ENCODE measurements around the gene LRMDA.

Gene LRMDA

DNA sequence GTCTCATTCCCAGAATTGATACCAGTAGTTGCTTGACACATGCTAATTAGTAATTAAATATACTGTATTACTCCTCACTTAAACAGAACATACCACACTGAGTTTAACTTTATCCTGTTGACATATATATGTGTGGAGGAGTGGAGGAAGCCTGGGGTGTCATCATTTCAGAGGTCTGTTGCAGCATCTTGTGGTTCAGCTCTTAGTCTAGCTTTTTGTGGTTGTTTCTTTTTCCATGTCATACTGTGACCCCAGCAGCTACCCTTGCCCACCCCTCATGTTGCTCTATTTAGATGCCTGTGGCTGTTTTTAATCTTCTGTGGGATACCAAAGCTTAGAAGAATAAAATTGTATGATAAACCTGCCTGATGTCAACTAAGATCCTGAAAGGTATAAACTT, 875.4 kb downstream of the LRMDA start:
- no peak for DNase-seq (ENCODE audit: low read depth)

DNA sequence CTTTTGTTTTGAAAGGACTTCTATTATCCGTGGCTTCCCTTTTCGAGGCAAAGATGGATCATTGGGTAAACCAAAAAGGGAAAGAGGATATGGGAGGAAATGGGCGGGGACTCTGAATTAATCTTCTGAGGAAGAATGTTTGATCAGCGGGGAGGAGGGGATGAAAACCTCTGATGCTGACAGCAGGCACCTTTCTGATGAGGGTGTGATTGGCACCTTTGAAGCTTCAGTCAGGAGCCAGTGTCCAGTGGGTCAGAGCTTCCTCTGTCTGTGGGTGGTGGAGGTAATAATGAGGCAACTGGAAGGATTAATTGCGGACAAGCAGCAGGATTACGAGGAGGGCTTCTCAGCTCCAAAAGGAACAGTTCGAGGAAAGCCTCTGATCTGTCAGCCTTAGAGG, 877.6 kb downstream of the LRMDA start:
- DNase-seq (ENCODE audit: low read depth), result no peak

DNA sequence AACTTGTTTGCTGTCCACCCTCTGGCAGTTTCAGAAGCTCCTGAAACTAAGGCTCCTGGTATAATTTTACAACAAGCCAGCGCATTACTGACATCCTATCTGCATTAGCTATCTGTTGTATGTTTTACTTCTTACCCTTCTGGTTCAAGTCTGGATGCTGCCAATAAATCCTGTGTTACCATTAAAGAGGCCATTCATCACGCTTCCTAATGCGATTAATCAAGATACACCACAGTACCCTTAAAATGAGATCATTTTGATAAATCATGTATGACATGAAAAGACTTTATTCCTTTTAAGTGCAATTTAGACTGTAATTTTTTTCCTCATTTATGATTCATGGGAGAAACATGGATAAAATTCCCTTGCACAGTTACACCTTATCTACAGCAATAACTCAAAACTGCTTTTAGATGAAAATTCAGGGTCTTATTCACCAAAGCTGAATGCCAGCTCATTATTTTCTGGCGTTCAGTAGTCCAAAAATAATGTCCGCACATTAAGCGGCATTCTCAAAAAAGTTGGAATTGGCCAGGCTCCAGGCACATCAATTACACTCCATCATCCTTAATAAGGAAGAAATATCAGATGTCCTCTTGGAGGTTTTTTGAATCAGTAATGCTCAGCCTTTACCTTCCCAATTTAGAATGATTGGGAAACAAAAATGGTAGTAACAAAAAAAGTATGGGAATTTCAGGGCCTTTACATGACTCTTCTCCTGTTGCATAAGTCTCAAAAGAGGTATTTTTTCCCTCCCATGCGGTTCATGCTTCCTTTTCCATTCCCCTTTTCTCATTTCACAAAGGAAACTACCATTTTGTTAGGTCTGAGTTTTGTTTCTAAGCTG, 878.5 kb downstream of the LRMDA start:
- no peak for DNase-seq (ENCODE audit: low read depth)

DNA sequence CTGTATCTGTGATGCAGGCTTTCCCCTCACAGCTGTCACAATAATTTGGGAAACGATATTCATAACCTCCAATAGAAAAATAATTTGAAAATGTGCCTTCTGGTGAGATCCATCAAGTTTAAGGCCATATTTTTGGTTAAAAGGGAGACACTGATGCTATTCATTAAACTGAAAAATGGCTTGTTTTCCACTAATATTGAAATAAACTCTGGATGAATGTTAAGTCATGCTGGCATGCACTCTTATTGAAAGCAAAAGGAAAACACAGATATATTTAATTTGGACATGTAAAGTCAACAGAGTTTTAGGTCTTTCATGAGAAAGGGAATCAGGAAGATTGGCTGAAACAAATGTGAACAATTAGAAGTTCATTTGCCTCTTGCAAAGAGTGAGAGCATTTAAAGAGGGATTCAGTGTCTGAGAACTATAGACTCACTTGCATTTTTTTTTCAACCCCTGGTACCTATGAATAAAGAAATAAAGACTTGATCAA, 879.2 kb downstream of the LRMDA start:
- DNase-seq (ENCODE audit: low read depth), result no peak

DNA sequence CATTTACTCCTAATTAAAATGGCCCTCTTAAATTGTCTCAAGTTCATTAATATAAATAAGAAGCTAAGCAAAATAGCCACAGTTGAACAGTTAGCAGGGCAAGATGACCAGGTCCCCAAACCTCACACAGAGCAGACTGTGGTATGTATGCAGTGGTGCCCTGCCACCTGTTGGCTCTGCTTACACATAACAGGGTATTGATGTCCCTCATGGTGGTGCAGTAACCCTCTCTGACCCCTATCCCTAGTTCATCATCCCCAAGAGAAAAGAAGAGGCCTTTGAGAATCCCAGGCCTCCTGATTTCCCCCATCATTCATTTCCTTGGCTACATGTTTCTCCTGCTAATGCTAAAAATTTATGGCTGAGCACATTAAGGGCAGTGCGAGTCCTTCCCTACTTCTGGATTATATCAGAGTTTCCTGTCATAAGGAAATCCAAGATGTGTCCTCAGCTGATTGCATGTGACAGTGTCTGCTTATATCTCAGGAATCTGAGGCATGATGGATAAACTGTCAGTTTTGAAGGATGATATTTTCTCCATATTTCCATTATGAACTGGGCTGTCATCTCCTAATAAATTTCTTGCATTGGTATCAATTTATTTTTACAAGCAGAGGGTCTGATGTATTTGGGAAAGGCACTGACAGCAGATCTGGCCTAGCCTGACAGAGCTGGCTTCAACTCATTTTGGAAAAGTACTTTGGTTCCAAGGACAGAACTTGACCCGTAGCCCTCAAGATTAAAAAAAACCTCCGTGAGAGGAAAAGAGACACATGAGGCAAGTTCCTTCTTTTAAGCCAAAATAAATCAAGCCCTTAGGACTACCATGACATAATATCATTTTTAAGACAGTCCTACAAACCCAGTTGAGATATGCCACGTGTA, 880.6 kb downstream of the LRMDA start:
- DNase-seq (ENCODE audit: low read depth), result no peak

DNA sequence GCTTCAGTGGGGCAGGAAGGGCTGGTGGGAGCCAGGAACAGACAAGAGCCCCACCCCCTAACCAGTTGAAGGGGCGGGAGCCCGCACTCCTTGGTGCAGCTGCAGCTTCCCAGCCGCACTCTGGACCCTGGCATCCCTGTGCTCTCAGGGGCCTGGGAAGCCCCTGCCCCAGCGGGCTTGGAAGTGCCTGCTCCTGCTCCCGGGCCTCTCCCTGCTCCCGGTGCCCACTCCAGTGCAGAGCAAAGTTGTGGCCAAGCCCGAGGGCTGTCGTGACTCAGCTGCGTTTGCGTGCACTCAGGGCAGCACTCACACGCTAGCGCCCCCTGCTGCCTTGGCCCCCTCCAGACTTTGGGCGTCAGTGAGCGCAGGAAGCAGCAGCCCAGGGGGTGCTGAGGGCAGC, 883.8 kb downstream of the LRMDA start:
- no peak for DNase-seq (ENCODE audit: low read depth)

DNA sequence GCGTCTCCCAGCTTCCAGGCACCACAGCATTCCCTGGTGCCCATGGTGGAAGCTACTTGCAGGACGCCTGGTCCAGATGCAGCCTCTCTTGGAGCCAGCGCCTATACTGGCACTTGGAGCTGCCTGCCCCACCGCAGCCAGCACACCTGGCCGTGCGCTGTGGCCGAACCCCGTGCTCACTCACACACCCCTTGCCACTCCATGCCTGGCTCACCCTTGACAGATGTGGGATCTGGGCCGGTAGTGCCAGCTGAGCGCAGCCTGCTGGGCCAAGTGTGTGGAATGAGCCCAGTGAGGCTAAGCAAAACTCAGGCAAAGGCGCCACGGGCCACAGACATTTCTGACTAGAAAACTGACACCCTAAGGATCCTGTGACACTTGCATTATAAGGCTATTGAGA, 884.8 kb downstream of the LRMDA start:
- no peak for DNase-seq (ENCODE audit: low read depth)

DNA sequence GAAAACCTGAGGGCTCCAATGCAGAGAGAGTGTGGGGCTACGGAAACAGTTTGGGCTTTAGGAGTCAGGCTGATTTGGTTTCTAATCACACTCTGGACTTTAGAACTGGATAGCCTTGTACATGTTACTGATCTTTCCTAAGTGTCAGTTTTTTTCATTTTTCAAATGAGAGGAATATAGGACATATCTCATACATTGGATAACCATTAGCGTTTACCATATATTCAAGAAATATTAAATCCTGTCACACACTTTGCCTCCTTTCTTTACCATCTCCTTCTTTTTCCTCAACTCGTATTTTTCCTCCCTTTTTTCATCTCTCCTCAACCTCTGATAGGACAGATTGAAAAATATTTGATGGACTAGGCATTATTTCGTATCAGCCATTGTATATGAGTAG, 885.7 kb downstream of the LRMDA start:
- no peak for DNase-seq (ENCODE audit: low read depth)

DNA sequence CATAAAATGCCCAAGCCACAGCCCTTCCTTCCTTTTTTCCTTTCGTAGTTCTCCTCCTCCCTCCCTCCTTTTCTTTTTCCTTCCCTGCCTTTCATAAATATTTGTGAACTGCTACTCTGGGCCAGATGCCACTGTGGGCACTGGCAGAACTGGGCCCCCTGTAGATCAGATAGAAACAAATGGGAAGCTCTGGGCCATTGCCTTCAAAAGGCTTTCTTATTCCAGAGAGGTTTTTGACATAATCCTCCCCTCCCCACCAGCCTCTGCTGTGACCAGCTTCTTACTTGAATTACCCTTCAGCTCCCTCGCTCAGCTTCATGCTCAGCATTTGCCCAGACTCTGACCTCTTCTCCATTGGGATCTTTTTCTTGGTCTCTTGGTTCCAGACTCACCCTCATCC, 886.8 kb downstream of the LRMDA start:
- DNase-seq (ENCODE audit: low read depth), result no peak

DNA sequence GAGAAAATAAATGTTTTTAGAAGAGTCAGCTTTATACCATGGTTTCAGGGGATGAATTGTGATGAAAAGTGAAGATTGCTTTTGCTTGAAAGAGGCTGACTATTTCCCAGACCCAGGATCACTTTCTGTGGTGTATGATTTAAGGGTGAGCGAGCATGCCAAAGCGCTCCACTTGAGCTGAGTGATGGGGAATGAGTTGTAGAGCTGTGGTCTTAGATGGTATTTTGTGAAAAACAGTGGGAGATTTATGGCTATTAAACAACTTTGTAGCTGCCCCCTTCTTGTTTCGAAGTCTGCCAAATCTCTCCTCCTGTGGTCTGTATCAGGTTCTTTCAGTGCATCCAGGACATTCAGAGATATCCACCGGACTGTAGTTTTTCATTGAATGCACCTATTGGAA, 888.2 kb downstream of the LRMDA start:
- DNase-seq (ENCODE audit: low read depth), result no peak

DNA sequence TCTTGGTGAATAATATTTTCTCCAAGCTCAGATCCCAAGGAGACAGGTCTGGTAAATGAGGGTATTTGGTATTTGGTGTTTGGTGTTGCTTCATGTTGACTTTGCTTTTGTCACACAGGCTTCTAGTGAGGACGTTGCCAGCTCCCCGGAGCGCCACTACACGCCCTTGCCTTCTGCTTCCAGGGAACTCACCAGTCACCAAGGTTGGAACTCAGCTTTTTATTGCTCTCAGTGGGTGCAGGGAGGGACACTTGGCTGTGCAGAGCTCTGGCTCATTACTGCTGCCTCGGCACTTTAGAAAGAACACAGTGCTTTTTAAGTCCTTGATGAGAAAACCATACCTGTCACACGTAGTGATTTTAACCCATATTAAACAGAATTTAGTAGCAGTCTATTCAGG, 892.9 kb downstream of the LRMDA start:
- DNase-seq (ENCODE audit: low read depth), result no peak

DNA sequence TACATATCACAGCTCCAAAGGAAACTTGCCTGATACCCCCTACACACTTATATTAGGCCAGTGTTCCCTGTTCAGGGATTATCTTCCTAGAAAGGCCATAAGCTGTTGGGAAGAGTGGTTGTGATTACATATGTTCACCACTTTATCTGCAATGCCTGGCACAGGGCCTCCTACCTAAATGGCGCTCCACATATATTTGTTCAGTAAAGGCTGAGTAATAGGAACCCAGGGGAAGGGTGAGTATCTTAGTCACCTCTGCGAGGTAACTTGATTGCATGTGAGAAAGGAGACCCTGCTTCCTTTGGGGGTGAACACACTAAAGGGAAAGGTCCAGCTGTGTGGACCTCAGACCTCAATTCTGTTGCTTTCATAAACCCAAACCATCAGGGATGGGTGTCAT, 896.0 kb downstream of the LRMDA start:
- no peak for DNase-seq (ENCODE audit: low read depth)

DNA sequence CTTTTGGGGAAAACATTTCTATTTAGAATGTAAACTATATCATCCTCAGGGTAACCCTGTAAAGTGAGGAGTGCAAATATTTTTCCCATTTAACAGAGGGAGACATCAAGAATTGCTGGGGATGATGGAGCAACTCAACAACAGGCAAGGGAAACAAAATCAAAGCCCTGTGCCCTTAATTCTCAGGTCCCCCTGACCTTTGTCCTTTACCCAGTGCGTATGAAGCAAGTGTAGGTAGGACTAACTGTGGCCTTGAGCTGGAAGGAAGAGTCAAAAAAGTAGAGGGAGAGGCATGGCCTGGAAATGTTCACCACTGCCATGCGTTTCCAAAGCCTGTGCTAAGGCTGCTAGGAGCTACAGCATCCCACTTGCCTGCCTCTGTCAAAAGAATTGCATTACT, 896.9 kb downstream of the LRMDA start:
- DNase-seq (ENCODE audit: low read depth), result no peak

DNA sequence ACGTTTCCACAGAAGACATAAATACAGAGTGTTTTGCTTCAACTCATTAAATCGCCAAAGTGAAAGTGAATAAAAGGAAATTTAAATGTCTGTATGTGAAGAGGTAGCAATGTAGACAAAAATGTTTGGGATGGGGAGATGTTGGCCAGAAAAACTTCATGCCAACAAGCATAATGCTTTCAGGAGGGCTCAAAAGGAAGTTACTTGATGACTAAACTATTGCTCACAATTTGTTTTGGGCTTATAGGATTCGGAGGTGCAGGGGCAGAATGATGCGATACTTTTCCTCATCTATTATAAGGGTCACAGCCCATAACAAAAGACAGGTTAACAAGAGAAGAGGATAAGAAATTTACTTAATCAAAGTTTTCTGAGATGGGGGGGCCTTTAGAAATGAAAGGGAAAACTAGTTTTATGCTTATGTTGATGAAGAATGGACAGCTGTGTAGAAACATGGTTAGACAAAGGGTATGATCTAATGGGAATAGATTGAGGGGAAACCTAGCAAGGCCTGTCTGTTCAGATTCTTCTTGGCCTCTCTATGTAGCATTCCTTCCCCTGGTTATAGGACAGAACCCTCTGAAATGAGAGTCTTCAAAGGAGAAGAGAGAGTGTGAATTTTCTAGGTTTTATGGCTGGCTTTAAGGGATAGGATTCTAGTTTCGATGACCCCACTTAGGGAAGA, 898.6 kb downstream of the LRMDA start:
- no peak for DNase-seq (ENCODE audit: low read depth)

DNA sequence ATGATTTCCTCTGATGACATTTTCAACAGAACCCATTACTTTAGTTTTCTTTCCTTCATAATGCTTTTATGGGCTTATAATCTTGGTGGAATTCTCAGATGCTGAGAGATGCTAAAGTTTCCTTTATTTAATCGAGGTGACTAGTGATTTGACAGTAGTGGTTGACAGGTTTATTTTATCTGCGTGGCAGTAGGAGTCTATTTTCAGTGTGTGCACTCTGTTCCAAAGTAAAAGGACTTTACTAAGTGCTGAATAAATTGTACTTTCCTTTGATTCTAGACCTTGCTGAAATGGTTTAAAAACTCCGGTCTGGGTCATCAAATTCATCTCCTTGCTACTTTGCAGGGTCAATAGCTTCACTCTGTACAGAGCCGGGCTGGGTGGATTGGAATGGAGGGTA, 900.3 kb downstream of the LRMDA start:
- DNase-seq (ENCODE audit: low read depth), result no peak

DNA sequence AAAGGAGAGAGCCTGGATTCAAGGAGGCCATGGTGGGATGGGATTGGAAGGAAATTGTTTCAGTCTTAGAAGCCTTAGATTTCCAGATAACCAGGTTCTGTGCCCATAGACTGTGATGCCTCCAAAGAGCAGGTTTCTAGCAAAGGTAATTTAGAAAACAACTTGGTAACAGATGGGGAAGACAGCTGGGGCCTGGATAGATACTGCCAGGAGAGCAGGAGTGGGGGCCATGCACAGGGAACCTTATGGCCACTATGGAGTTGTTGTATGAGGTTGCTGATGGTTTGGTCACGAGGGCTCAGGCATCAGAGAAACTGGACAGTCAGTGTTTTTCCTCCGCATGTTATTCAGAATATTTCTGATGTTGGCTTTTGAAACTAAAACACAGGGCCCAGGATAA, 901.9 kb downstream of the LRMDA start:
- no peak for DNase-seq (ENCODE audit: low read depth)

DNA sequence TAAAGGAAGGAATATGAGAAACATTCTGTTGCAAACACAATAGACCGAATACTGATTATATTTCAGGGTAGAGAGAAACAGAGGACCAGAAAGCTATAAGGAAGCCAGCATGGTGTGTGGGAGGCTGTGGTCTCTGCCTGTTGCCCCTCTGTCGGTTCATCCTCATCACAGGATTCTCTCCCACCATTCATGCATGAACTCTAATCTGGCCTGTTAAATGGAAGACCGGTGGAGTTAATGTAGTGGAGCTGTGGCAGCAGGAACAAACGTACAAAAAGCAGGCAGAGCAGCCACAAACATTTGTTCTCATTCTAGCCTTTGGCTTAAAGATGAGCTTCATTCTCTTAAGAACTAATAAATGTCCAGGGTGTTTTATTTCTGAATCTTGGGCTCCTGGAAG, 902.4 kb downstream of the LRMDA start:
- no peak for DNase-seq (ENCODE audit: low read depth)

DNA sequence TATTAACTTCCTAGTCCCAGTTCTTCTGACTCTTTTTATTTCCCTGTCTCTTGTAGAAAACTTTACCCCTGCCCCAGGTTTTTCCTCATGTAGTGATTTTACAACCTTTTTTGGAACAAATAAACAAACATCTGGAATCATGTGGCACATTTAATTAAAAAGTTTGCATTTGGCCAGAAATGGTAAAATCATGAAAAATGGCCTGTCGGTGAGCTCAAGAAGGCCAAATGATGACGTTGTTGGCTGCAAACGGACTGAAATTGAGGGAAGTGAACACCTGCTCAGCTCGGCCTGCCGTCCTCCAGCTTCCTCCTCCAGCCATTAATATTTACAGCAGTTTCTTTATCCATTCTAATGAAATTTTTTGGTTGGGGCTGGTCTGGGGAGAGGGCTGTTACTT, 902.8 kb downstream of the LRMDA start:
- no peak for DNase-seq (ENCODE audit: low read depth)

DNA sequence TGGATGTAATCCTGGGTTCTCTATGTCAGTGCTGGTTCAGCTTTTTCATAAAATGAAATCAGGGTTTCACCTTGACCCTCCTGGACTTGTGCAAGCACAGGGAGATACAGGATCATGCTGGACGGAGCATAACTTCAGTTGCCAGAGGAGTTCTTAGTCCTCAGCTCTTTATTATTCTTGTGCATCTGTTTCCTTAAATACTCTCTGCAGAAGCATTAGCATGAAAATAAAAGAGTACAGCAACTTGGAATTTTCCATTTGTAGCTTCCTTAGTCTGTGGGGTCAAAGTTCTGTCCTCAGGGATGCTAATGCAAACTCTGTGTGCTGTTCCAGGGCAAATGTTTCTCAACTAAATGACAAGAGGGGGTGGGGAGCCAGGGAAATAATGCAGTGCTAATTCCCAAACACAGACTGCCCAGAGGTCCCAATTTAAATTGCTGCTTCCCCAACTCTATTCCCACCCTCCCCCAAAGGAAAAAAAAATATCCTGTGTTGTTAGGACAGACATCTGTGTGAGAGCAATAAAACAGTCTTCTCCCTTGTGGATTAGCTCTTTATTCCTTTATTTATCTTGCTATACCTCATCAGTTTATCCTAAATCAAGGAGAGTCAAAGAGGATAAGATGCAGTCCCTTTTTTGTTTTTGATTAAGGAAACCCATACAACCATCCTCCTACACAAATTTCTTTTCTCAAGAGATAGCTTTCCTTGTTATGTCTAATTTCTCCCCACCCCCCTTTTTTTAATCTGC, 905.0 kb downstream of the LRMDA start:
- no peak for DNase-seq (ENCODE audit: low read depth)

DNA sequence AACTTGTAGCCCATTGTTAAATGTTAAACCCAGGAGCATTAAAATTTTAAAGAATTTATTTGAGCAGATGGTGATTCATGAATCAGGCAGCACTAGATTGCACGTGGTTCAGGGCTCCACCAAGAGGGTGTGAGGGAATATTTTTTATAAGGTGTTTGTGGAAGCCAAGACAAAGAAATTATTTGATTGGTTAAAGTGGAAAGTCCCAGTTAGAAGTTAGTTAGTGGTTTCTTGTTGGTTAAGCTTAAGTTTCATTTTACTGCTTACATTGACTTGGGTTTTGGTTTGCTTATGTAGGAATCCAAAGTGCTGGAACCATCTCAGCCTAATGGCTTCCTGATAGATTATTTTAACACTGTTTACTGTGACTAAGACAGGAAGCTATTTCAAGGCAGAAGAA, 906.2 kb downstream of the LRMDA start:
- no peak for DNase-seq (ENCODE audit: low read depth)

DNA sequence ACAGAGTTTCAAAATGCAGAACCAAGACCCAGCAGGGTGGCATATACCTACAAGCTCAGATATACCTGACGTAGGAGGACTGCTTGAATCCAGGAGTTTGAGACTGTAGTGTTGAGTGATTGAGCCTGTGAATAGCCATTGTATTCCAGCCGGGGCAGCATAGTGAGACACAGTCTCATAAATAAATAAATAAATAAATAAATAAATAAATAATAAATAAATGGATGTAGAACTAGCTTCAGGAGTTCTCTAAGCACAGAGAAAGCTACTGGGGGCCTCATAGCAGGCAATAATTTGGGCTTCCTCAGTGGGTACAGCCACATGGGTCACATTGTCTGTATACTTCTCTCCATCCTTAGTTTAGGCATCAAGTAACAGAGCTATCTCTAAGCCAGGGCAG, 906.8 kb downstream of the LRMDA start:
- no peak for DNase-seq (ENCODE audit: low read depth)

DNA sequence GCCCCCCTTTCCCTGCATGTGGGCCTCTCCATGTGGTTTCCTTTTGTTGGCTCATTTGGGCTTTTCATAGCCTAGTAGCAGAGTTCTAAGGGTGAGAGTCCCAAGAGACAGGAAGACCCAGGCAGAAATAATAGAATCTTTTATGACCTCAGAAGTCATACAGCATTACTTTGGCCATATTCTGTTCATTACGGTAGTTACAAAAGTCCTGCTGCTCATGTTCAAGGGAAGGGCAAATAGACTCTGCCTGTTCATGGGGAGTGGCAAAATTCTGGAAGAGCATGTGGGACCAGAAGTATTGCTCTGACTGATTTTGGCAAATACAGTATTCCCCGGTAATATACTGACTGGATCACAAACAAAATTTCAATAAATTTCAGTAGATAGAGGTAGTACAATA, 910.3 kb downstream of the LRMDA start:
- no peak for DNase-seq (ENCODE audit: low read depth)

All from activated T-cell treated with anti-CD3 and anti-CD28 coated beads for 1 hour (primary cell).